Esophagus squamous epithelium (tissue), 4 donors: ENCODE data around the gene SH3GL1.

Experiments
- POLR2A ChIP-seq, 4 donors: fragments of 450-650 bp; IDR thresholded peaks; one replicate each; pipeline ENCODE4 v1.6.1; 2017; ENCODE audit warnings: antibody characterized with exemption in 4 of 4, mild to moderate bottlenecking in 4 of 4, moderate library complexity in 3 of 4
- TF ChIP-seq, protein P1 (sequence below), 6 experiments: fragments of 450-650 bp in 4 of 6; fragments of 200-600 bp in 2 of 6; sonication (generic) in 2 of 6; IDR thresholded peaks; one replicate each; pipeline ENCODE4 v1.5.1; 2016 to 2019; ENCODE audit warnings: antibody characterized with exemption in 6 of 6, mild to moderate bottlenecking in 4 of 6, moderate library complexity in 4 of 6

DNA sequence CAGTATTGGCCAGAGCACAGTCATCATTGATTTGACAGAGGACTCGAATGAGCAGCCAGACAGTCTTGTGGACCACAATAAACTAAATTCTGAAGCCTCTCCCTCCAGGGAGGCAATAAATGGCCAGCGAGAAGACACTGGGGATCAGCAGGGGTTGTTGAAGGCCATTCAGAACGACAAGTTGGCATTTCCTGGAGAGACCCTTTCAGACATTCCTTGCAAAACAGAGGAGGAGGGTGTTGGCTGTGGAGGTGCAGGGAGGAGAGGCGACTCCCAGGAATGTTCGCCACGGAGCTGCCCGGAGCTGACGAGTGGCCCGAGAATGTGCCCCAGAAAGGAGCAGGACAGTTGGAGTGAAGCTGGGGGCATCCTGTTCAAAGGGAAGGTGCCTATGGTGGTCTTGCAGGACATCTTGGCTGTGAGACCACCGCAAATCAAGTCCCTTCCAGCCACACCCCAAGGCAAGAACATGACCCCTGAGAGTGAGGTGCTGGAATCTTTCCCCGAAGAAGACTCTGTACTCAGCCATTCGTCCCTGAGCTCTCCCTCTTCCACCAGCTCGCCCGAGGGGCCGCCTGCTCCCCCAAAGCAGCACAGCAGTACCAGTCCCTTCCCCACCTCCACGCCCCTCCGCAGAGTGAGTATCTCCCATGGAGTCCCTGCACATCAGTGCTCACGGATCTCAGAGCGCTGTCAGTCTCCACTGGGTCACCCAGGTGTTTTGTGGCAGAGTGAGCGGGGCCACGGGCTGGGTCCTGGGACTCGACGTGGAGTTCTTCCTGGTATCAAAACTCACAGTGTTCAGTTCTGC is 9.0 kb upstream of the SH3GL1 start:
- TF ChIP-seq, protein P1, sequence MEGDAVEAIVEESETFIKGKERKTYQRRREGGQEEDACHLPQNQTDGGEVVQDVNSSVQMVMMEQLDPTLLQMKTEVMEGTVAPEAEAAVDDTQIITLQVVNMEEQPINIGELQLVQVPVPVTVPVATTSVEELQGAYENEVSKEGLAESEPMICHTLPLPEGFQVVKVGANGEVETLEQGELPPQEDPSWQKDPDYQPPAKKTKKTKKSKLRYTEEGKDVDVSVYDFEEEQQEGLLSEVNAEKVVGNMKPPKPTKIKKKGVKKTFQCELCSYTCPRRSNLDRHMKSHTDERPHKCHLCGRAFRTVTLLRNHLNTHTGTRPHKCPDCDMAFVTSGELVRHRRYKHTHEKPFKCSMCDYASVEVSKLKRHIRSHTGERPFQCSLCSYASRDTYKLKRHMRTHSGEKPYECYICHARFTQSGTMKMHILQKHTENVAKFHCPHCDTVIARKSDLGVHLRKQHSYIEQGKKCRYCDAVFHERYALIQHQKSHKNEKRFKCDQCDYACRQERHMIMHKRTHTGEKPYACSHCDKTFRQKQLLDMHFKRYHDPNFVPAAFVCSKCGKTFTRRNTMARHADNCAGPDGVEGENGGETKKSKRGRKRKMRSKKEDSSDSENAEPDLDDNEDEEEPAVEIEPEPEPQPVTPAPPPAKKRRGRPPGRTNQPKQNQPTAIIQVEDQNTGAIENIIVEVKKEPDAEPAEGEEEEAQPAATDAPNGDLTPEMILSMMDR (IDR thresholded peaks at IDR 0.05), result no peak
- TF ChIP-seq POLR2A (IDR thresholded peaks at IDR 0.05), result no peak
